Measurements from ENCODE around the gene WDR36. TPM values are rescaled to one million over a fixed set of nuclear protein-coding genes. Genes with fewer than 3 reads are reported as not detected.

Gene WDR36
- 22.0 TPM for polyA plus RNA-seq (2012; ENCODE audit: insufficient read depth, insufficient read length)

DNA sequence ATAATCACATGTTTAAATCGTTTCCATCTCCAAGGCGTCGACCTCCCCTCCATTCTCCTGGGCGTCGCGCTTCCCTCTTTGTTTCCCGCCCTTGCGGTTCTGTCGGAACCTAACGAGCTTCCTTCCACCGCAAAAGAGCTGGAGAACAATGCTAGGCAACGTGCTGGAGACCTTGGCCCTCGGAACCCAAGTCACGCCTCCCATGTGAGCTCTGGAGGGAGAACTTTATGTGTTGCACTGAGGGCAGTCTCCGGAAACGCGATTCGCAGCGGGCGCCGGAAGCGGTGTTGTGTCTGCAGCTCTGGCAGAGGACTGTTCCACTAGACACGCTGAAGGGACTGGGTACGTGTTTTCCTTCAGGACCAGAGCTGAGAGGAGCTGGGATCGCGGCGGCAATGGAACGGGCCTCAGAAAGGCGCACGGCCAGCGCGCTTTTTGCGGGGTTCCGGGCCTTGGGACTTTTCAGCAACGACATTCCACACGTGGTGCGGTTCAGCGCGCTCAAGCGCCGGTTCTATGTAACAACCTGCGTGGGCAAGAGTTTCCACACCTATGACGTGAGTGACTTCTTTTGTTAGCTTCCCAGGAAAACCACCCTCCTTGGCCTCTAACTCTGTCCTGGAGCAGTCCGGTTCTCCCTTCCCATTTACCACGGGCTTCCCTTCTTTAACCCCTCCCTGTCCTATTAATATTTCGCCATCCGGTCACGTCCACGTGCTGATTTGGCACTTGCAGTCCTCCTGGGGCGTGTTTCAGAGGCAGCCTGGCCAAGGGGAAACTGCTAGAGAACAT lies at the start of gene WDR36:
Gene WDR36, plus strand, starts transcription at position 287 of the 792 bp plus-strand sequence. Its CDS starts 109 bp downstream, at position 396.
- peak; percentile 95 for DNase-seq (ENCODE audit: low read depth, low spot score)

DNA sequence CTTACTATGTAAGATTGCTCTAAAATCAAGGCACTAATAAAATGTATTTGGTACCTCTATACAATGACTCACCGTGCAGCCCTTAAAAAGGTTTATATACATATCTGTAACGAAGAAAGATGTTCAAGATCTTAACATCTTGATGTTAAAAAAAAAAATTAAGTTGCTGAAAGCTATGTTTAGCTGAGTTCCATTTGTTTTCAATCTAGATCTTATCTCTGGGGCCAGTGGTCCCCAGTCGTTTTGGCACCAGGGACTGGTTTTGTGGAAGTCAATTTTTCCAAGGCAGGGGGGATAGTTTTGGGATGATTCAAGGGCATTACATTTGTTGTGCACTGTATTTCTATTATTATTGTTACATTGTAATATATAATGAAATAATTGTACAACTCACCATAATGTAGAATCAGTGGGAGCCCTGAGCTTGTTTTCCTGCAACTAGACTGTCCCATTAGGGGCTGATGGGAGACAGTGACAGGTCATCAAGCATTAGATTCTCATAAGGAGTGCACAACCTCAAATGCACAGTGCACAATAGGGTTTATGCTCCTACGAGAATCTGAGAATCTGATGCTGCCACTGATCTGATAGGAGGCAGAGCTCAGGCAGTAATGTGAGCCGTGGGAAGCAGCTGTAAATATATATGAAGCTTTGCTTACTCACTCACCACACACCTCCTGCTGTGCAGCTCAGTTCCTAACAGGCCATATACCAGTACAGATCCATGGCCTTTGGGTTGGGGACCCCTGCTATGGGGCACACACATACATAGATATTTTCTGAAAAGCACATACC lies 48.2 kb upstream of the WDR36 start:
- DNase-seq (ENCODE audit: low read depth, low spot score): no peak
- no peak overlapping the region for H3K4me3 ChIP-seq (ENCODE audit: low read length)

More for the DNA sequence above, at the start of gene WDR36:
- H3K4me3 ChIP-seq (ENCODE audit: low read length): peak within 1 kb of the TSS; percentile 100

DNA sequence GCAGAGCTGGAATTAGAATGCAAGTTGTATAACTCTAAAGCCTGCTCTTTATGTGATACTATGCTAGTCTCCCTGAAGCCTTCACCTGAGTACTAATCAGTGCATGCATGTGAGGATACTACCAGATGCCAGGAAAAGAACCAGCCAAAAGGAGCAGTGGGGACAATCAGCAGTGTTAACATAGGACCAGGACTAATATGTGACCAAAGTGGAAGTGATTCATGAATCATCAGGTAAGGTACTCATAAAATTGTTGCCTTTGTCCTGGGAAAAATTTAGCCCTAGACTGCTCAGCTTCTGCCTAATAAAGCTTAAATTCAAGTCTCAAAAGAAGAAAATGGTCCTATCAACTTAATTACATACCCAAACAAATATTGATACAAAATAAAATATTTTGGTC lies 34.1 kb upstream of the WDR36 start:
- H3K4me3 ChIP-seq (ENCODE audit: low read length): no peak overlapping the region
- no peak for DNase-seq (ENCODE audit: low read depth, low spot score)

DNA sequence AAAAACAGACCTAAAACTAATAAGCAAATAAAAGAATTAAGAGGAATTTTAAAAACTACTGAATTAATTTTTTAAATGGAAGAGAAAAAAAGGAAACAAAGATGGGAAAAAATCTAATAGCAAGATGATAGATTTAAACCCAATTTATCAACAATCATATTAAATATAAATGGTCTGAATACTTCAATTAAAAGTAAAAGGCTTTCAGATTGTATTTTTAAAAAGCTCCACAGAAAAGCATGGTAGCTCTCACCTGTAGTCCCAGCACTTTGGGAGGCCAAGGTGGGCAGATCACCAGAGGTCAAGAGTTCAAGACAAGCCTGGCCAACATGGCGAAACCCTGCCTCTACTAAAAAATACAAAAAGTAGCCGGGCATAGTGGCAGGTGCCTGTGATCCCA lies 32.0 kb upstream of the WDR36 start:
- DNase-seq (ENCODE audit: low read depth, low spot score): no peak
- H3K4me3 ChIP-seq (ENCODE audit: low read length): no peak overlapping the region

DNA sequence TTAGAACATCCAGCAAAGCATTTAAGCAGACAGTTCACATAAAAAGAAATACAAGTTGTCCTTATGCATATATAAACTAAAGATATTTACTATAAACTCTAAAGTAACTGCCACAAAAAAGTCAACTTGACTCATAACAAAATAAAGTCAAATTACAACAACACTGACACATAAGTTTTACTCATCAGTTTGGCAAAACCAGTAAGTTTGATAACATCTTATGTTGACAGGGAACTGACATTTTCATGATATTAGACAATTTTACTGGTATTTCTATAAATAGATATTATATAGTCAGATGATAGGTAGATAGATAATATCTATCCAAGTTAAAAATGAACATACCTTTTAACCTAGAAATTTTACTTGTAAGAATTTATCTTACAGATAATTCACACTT lies 30.5 kb upstream of the WDR36 start:
- DNase-seq (ENCODE audit: low read depth, low spot score): no peak
- no peak overlapping the region for H3K4me3 ChIP-seq (ENCODE audit: low read length)

DNA sequence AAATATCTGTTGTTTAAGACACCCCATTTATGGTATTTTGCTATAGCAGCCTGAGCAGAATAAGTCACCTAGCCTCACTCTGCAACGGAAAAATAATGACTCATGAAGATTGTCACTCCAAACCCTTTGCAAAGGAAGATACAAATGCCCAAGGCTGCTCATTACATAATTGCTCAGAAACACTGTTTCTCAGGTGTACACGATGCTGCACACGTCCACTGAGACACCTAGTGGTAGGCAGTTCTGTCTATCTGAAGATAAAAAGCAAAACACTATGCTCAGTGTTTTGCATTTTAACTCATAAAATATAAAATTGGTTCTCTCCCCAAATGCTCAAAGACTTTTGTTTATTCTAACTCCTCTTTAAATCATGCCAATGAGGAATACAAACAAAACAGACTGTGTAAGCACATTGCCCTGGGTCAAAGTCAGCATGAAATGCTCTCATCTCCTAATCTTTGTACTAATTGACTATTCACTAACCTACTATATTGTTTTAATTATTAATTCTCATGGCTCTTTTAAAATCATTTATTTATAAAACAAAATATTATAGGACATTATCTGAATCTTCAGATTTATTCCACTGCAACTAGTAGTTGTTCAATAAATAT lies 28.3 kb upstream of the WDR36 start:
- no peak overlapping the region for H3K4me3 ChIP-seq (ENCODE audit: low read length)
- peak; percentile 45 for DNase-seq (ENCODE audit: low read depth, low spot score)

DNA sequence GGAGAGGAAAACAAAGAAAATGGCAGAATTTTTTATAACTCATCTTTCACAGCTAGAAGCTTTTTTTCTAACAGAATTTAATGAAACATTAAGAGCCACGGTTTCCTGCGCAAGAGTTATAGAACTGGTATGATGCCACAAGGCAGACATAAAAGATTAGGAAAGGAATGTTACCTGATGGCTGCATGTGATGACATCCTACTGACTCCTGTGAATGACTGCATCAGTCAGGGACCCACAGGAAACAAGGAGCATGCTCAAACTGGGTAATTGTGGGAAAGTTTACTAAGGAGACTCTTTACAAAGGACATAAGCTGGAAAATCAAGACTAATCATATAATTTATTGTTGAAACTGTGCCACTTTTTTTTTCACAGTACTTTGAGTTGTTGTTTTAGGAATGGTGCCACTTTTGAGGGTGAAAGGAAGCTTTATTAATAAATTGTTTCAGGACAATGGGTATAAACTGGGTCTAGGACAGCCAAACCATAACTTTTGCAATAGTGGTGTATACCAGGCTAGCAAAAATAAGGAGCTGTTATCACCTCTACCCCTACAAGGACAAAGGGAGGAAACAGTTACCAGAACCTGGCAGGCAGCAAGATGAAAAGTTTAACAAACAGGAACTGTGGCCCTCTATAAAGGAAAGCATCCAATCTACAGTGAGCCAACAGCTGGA lies 25.7 kb upstream of the WDR36 start:
- H3K4me3 ChIP-seq (ENCODE audit: low read length): no peak overlapping the region
- no peak for DNase-seq (ENCODE audit: low read depth, low spot score)

DNA sequence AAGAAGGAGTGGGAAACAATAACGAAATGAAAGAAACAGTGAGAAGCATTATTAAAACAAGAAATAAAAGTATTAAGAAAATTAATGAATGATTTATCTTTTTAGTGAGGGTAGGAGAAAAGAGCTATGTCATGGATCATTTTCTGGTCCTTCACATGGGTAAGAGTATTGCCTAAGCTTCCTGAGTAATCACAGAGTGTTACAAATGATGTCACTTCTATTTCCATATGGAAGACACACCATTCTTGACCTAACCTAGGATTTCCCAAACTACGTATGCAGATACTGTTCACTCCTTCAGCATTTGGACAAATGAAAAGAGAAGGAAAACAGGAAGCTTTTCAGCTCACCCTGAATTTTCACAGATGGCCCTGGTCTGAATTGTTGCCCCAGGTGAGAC lies 23.9 kb upstream of the WDR36 start:
- no peak for DNase-seq (ENCODE audit: low read depth, low spot score)
- no peak overlapping the region for H3K4me3 ChIP-seq (ENCODE audit: low read length)

DNA sequence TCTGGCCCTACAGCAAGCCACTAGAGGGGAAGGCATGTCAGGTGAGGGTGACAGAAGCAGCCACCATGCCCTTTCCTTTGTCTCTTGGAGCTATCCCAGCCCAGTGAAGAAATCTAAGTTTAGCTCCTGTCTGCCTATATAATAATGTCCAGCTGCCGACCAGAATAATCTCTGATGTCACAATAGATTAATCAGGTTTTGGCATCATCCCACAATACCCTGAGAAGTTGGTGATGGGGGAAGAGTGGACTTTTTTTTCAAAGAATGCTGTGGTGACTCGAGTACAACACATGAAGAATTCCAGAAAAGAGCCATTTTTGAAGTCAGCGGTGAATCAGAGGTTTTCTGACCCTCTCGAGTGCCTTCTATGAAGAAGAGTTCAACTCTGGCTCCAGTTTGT lies 22.3 kb upstream of the WDR36 start:
- H3K4me3 ChIP-seq (ENCODE audit: low read length): no peak overlapping the region
- DNase-seq (ENCODE audit: low read depth, low spot score): no peak

DNA sequence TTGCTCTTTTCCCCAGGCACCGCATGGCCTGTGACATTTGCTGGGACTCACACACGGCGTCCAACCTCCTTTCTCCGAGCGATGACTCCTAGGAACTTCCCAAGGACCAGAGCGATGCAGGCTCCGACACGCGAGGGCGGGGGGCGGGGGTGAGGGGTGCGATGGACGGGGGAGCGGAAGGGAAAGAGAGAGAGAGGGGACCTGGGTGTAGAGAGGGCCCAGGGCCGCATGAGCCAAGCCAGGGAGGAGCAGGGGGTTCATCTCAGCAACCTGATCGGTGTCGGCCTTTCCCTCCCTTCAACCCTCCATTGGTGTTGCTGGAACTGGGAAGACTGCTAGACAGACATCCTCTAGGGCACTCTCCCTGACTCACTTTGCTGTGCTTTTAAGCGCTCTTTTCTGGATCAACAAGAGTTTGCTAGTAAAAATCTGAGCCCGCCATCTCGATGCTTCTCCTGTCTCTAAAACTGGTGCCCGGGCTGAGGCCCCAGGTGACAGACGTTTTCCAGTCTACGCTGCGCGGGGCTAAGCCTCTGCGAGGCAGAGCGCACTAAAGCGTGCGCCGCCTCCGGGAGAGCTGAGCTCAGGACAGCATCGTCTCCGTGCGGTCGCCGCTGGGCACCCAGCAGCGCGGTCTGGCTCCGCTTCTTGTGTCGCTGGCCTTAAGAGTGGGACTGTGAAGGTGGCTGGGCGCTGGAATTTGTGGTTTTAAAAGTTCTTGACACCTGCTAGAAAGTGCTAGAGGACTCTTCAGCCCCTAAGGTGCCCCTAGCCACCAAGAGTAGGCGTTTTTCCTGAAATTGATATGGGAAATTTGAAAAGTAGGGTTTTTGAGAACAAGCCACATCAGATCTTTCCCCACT lies 21.6 kb upstream of the WDR36 start:
- no peak for DNase-seq (ENCODE audit: low read depth, low spot score)
- H3K4me3 ChIP-seq (ENCODE audit: low read length): no peak overlapping the region

DNA sequence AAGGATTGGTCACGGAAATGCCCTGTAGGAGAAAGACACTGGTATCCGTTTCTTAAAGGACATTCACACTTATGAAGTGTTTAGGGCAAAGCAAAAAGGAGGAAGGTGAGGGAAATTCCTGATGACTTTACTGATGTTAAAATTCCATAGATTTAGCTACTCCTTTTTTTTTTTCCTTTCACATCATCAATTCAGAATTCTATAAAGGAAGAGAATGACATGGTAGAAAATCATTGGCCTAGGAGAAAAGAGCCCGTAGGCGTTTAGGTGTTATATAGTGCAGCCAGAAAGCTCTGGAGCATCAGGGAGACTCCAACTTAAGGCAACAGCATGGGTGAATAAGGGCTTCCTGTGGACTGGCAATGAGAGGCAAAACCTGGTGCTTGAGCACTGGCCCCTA lies 20.7 kb upstream of the WDR36 start, which contains the start of gene TSLP:
Gene TSLP, plus strand, starts transcription at position 301 of the 400 bp plus-strand sequence. CDS start 178 bp downstream, outside the sequence.
- no peak for DNase-seq (ENCODE audit: low read depth, low spot score)
- H3K4me3 ChIP-seq (ENCODE audit: low read length): no peak within 1 kb of the TSS

DNA sequence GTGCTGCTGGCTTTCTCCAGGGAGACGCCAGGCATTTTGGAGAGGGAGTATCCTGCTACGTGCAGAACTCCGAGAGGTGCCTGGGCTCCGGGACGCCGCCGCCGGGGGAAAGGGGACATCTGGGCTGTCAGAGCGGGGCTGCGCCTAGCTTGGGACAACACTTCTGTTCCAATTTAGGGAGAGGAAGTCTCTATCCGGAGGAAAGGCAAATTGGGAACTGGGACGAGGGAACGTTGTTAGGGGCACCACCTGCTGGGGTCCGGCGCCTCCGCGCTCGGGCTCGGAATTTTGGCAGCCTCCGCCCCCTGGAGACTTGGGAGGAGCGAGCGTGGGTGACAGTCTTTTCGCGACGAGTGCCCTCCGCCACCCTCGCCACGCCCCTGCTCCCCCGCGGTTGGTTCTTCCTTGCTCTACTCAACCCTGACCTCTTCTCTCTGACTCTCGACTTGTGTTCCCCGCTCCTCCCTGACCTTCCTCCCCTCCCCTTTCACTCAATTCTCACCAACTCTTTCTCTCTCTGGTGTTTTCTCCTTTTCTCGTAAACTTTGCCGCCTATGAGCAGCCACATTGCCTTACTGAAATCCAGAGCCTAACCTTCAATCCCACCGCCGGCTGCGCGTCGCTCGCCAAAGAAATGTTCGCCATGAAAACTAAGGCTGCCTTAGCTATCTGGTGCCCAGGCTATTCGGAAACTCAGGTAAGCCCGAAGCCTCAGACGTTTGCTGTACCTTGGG lies 19.0 kb upstream of the WDR36 start:
- DNase-seq (ENCODE audit: low read depth, low spot score): peak; percentile 73
- peak overlapping the region; percentile 75 for H3K4me3 ChIP-seq (ENCODE audit: low read length)

DNA sequence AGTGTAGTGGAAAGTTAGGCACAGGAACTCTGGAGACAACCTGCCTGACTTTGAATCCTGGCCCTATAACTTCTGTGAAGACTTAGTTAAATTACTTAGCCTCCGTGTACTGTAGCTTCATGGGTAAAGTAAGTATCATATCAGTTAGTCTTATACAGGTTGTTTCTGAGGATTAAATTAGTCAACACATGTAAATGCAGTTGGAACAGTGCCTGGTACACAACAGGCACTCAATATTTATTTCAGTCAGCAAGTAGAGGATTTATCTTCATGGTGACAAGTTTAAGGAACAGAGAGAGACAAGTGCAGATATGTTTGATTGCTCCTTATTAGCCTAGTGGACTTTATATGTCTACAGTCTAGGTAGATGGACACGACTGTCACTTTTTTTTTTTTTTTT lies 17.9 kb upstream of the WDR36 start:
- peak overlapping the region; percentile 75 for H3K4me3 ChIP-seq (ENCODE audit: low read length)

DNA sequence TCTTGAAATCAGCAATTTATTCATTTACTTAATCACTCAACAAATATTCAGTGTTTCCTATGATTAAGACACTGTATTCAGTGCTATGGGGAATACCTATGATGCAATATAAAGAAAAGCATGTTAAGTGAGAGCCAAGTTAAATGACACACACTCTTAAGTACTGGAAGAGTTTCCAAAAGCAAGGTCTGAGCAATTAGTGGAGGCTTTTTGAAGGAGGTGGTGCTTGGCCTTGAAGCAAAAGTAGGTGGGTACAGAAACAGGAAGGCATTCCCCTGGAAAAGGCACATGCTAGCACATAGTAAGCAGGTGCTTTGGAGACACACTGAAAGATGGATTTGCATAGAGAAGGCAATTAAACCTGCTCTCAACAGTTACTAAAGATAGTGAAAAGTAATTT lies 16.6 kb upstream of the WDR36 start:
- no peak overlapping the region for H3K4me3 ChIP-seq (ENCODE audit: low read length)
- no peak for DNase-seq (ENCODE audit: low read depth, low spot score)

More for the DNA sequence above, 17.9 kb upstream of the WDR36 start:
- no peak for DNase-seq (ENCODE audit: low read depth, low spot score)

DNA sequence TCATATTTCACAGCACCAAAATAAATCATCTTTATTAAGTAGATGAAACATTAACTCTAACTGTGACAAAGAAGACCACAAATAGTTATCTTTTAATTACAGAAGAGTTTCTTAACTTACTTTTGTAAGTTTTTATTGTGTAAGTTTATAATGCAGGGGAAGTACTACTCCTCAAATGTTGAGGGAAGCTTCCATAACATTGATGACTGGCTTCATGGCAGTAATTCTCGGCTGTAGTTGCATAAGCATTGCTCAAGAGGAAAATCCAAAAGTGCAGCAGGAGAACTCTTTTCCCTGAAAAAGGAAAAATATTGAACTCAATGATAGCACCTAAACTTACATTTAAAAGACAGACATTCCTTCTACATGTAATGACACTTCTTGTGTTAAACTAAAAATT lies 16.1 kb upstream of the WDR36 start:
- H3K4me3 ChIP-seq (ENCODE audit: low read length): no peak overlapping the region
- no peak for DNase-seq (ENCODE audit: low read depth, low spot score)

DNA sequence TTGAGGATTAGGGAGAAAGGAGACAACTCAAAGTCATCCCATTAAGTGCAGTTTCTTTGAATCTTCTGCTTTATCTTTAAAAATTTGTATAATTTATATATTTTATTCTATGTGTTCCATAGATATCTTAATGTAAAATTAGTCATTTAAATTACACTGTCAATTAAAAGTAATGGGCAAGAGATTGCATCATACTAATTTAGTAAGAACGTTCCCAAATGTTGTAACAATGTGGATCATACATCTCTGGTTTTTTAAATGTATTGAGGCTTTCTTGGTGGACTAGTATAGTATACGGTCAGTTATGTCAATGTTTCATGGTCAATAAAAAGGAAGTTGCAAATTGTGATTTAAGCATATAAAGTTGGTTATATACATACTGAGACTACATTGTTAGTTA lies 14.5 kb upstream of the WDR36 start:
- no peak overlapping the region for H3K4me3 ChIP-seq (ENCODE audit: low read length)
- DNase-seq (ENCODE audit: low read depth, low spot score): no peak

DNA sequence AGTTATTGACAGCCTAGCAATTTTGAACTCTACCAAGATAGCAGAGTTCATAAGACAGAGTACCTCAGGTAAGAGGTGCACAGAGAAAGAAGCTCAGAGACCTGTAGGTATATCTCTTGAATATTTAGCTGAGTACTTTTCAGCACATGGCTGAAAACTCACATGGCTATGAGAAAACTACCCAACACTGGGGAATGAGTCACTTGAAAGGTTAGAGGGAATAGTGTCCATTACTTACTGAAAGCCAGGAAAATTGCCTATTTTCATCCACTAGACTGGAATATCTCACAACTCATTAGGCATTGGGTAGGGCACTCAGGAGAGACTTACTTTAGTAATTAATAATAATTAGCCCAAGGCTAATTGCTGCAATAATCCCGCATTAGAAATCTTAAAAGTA lies 12.3 kb upstream of the WDR36 start:
- DNase-seq (ENCODE audit: low read depth, low spot score): no peak
- no peak overlapping the region for H3K4me3 ChIP-seq (ENCODE audit: low read length)

DNA sequence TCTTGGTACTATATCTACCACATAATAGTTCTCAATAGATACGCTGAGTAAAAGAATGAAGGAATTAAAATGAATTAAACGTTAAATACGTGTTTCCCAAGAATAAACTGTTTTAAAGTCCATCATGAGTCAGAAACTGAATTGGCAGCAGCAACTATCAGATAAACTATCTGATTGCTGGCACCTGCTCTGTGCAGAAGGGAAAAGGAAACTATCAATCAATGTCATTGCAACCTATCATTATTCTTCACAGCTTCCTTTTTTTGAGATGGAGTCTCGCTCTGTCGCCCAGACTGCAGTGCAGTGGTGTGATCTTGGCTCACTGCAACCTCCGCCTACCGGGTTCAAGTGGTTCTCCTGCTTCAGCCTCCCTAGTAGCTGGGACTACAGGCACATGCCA lies 8.8 kb upstream of the WDR36 start:
- DNase-seq (ENCODE audit: low read depth, low spot score): peak; percentile 81
- no peak overlapping the region for H3K4me3 ChIP-seq (ENCODE audit: low read length)

Measured in Jurkat, Clone E6-1 (cell line).